Choroid plexus epithelial cell (primary cell): Measurements from ENCODE around the gene CCDC116.
"Not testable (repeated sequence)": the region's sequence is repeated elsewhere in the genome, so short reads cannot be mapped to it uniquely, and the experiment has no call there.

Source experiments
- DNase-seq: peaks from one replicate; pipeline ENCODE4 v3.0.0-alpha.2; 2010; ENCODE audit warnings: low read depth
- H3K4me3 ChIP-seq: 2 replicates; pipeline ENCODE4 v1.5.1; 2011; ENCODE audit warnings: low read depth, mild to moderate bottlenecking, control low read depth, low read length, moderate library complexity
- CTCF ChIP-seq: conservative IDR thresholded peaks from 2 replicates; pipeline ENCODE4 v1.5.1; 2011; ENCODE audit warnings: low read depth, mild to moderate bottlenecking, control low read depth, inconsistent platforms, low read length, moderate library complexity

The CCDC116 gene

GRCh38 chr22:21635771-21636510, 3.4 kb downstream of the CCDC116 start:
- no peak for TF ChIP-seq CTCF
- no peak for DNase-seq
- H3K4me3 ChIP-seq, result no peak overlapping the region

GRCh38 chr22:21636629-21637218, 4.2 kb downstream of the CCDC116 start:
- TF ChIP-seq CTCF, result no peak
- H3K4me3 ChIP-seq, result no peak overlapping the region
- DNase-seq, result no peak

GRCh38 chr22:21637450-21637849, 4.9 kb downstream of the CCDC116 start:
- not testable (repeated sequence) for H3K4me3 ChIP-seq, DNase-seq

GRCh38 chr22:21639359-21639758, 6.8 kb downstream of the CCDC116 start:
- no peak for DNase-seq
- no peak for TF ChIP-seq CTCF

GRCh38 chr22:21640810-21641209, 8.2 kb downstream of the CCDC116 start:
- no peak for TF ChIP-seq CTCF
- H3K4me3 ChIP-seq, result no peak overlapping the region
- DNase-seq, result no peak

More at GRCh38 chr22:21639359-21639758, 6.8 kb downstream of the CCDC116 start:
- H3K4me3 ChIP-seq, result no peak overlapping the region

GRCh38 chr22:21641417-21641788, 8.8 kb downstream of the CCDC116 start:
- DNase-seq, result peak; percentile 55
- TF ChIP-seq CTCF, result peak; percentile 55
- H3K4me3 ChIP-seq, result peak overlapping the region; percentile 63

- H3K4me3 ChIP-seq, result peak within 1 kb of the TSS; percentile 79
- no peak for TF ChIP-seq CTCF
- peak; percentile 99 for DNase-seq
Measured at GRCh38 chr22:21641789-21642583, 9.4 kb downstream of the CCDC116 start, which contains the start of gene SDF2L1. TSS of gene SDF2L1 (plus strand) at chr22:21642302. CDS start at chr22:21642337, 35 bp downstream.
